Natural killer cell (primary cell): ENCODE results near the gene CCR9. TPM values are rescaled to one million over a fixed set of nuclear protein-coding genes. Genes with fewer than 3 reads are reported as not detected.

ENCODE experiments used
- ATAC-seq, 3 donors: fragments of 150-1000 bp in 2 of 3; fragments of 200-7000 bp in 1 of 3; cut with Tn5 transposase; 1 replicate in 1 of 3; 2 replicates in 2 of 3; pipeline ENCODE4 v1.10.0; 2021; ENCODE audit warnings: mild to moderate bottlenecking in 2 of 3, moderate library complexity in 2 of 3
- DNase-seq, 2 donors: peaks; one replicate each; pipeline versions ENCODE4 v3.0.0 to v3.0.0-alpha.2; 2013 to 2021; ENCODE audit warnings: mixed read lengths in 1 of 2
- H3K27ac ChIP-seq: one replicate; pipeline ENCODE4 v1.5.1; 2013; ENCODE audit warnings: mild to moderate bottlenecking, low read length
- H3K27me3 ChIP-seq: one replicate; pipeline ENCODE4 v1.6.1; 2013; ENCODE audit warnings: low read length; ENCODE audit not compliant: control insufficient read depth, insufficient read depth
- H3K36me3 ChIP-seq: one replicate; pipeline ENCODE4 v1.6.1; 2013; ENCODE audit warnings: low read length; ENCODE audit not compliant: control insufficient read depth, insufficient read depth
- H3K4me1 ChIP-seq: one replicate; pipeline ENCODE4 v1.6.1; 2013; ENCODE audit warnings: low read length; ENCODE audit not compliant: control insufficient read depth, insufficient read depth
- H3K4me3 ChIP-seq: one replicate; pipeline ENCODE4 v1.5.1; 2013; ENCODE audit warnings: low read length
- H3K9me3 ChIP-seq: one replicate; pipeline ENCODE4 v1.6.1; 2013; ENCODE audit warnings: low read length; ENCODE audit not compliant: control insufficient read depth, insufficient read depth
- H3K27ac Mint-ChIP-seq, 2 donors: one replicate each; pipeline ENCODE4 v1.8.0; 2022; ENCODE audit warnings: mild to moderate bottlenecking in 2 of 2, mixed read lengths in 2 of 2, moderate library complexity in 1 of 2
- H3K27me3 Mint-ChIP-seq, 2 donors: one replicate each; pipeline ENCODE4 v1.8.0; 2022; ENCODE audit warnings: low read depth in 2 of 2, mixed read lengths in 2 of 2
- H3K36me3 Mint-ChIP-seq: one replicate; pipeline ENCODE4 v1.8.0; 2022; ENCODE audit warnings: mixed read lengths
- H3K4me1 Mint-ChIP-seq, 2 donors: one replicate each; pipeline ENCODE4 v1.8.0; 2022; ENCODE audit warnings: mixed read lengths in 2 of 2
- H3K4me3 Mint-ChIP-seq: one replicate; pipeline ENCODE4 v1.8.0; 2022; ENCODE audit warnings: mild to moderate bottlenecking, moderate library complexity, mixed read lengths
- H3K9me3 Mint-ChIP-seq, 2 donors: one replicate each; pipeline ENCODE4 v1.8.0; 2022; ENCODE audit warnings: mixed read lengths in 2 of 2
- CTCF ChIP-seq: fragments of 200-600 bp; IDR thresholded peaks from one replicate; pipeline ENCODE4 v1.8.0; 2022; ENCODE audit warnings: antibody characterized with exemption
- WGBS: methylation state at CpG from one replicate; pipeline ENCODE4 v1.1.7; 2013; ENCODE audit warnings: missing lambda C conversion rate; ENCODE audit not compliant: insufficient coverage; 5-methylcytosine and 5-hydroxymethylcytosine counted together
- intact Hi-C: fragments of 100-400 bp; cut with micrococcal nuclease; formaldehyde crosslinking; loops from one replicate; pipeline ENCODE4 v1.14.2; 2022
- total RNA-seq, 4 donors: library from RNA; stranded (reverse); fragments of 120-200 nt in 1 of 4; gene quantifications; one replicate each; pipeline versions ENCODE4 v1.2.3 to v1.2.4, GENCODE V29; 2013 to 2022

Gene CCR9
- total RNA-seq, 3 donors from 2014 or later (not counting 1 experiment from before 2014, with no cell fraction given), result 0.27 TPM; not detected in 2

DNA sequence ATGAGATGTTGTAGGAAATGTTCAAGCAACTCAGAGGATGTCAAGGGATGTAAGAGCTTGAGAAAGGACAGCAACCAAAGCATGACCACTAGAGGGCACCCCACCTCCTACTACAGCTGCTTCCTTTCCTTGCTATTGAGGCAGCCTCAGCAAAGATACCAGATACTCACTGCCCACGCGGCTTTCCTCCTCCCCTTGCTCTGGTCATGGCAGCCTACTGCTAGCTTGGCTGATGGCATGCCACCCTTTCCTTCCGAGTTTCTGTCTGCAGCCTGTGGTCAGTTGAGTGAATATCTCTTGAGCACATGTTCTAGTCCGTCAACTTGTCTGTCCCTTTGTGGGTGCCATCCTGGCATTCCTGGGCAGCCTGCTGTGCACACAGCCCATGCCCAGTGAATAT lies 52.5 kb downstream of the CCR9 start:
- no peak overlapping the region for H3K27ac ChIP-seq
- Mint-ChIP-seq H3K27ac (no peak overlapping the region), H3K36me3 (peaks cover 8% of the 10 kb centered on the region), H3K4me1 (peaks cover 7 to 31% of the 10 kb centered on the region in 2 donors), H3K4me3 (no peak overlapping the region), H3K27me3 (no peaks in the 10 kb centered on the region), H3K9me3 (no peaks in the 10 kb centered on the region)
- intact Hi-C loops, result loop anchor here (1.0 to 2.0 kb wide), 2 partner anchors 140 to 440 kb away; no protein-coding TSS in a partner anchor
- peaks cover 38% of the 10 kb centered on the region for H3K4me1 ChIP-seq
- WGBS, result 17% methylated on average over 4 of the region's 4 CpGs
- no peak overlapping the region for H3K4me3 ChIP-seq
- peaks cover 40% of the 10 kb centered on the region for H3K36me3 ChIP-seq
- ATAC-seq (peak; percentile 90 to 92 (median 91)), DNase-seq (peak; percentile 74 to 95)
- TF ChIP-seq CTCF, result peak; percentile 81
- no peaks in the 10 kb centered on the region for H3K9me3 ChIP-seq
- no peaks in the 10 kb centered on the region for H3K27me3 ChIP-seq

DNA sequence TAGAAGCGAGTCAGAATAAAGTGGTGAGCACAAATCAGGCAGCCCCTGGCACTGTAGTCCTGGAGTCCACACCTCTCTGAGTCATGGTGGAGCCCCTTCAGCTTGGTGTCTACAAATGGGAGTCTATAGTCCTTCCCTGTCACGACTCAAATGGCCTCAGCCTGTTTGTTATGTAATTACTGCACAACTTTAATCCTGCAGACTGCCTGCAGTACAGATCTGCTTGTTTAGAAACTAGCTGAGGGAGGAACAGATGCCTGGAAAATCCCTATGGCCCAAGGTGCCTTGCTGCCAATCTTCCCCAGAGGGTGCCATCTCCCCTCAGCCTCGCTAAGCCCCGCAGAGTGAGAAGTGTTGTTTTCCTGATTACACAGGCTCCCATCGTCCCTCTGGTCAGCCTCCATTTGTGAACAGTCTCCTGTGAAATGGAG lies 53.0 kb downstream of the CCR9 start:
- no peaks in the 10 kb centered on the region for H3K27me3 ChIP-seq
- Mint-ChIP-seq H3K9me3 (no peaks in the 10 kb centered on the region), H3K27me3 (no peaks in the 10 kb centered on the region), H3K4me3 (no peak overlapping the region), H3K27ac (no peak overlapping the region), H3K4me1 (peaks cover 7 to 31% of the 10 kb centered on the region in 2 donors), H3K36me3 (peaks cover 8% of the 10 kb centered on the region)
- DNase-seq, result peak in 1 of 2 donors; percentile 31
- H3K4me3 ChIP-seq, result no peak overlapping the region
- peak in 2 of 3 donors; percentile 11 to 20 for ATAC-seq
- 68% methylated on average over 4 of the region's 5 CpGs for WGBS
- TF ChIP-seq CTCF, result no peak
- no peak overlapping the region for H3K27ac ChIP-seq
- peaks cover 38% of the 10 kb centered on the region for H3K4me1 ChIP-seq
- H3K9me3 ChIP-seq, result no peaks in the 10 kb centered on the region
- intact Hi-C loops, result loop anchor here (2.0 kb wide), 1 partner anchor 439 kb away; no protein-coding TSS in a partner anchor
- H3K36me3 ChIP-seq, result peaks cover 35% of the 10 kb centered on the region

GRCh38 chr3:45940004-45940780 lies 53.8 kb downstream of the CCR9 start:
- no peak for ATAC-seq
- 90% methylated on average over 7 of the region's 7 CpGs for WGBS
- H3K27me3 ChIP-seq, result no peaks in the 10 kb centered on the region
- H3K27ac ChIP-seq, result no peak overlapping the region
- no peak for TF ChIP-seq CTCF
- peaks cover 8% of the 10 kb centered on the region for H3K36me3 Mint-ChIP-seq
- H3K4me1 ChIP-seq, result peaks cover 45% of the 10 kb centered on the region
- H3K4me3 ChIP-seq, result no peak overlapping the region
- no peaks in the 10 kb centered on the region for H3K9me3 Mint-ChIP-seq
- H3K27ac Mint-ChIP-seq, result no peak overlapping the region
- DNase-seq, result no peak
- H3K36me3 ChIP-seq, result peaks cover 27% of the 10 kb centered on the region
- peaks cover 15 to 38% of the 10 kb centered on the region in 2 donors for H3K4me1 Mint-ChIP-seq
- H3K27me3 Mint-ChIP-seq, result no peaks in the 10 kb centered on the region
- intact Hi-C loops, result no loop called here
- no peak overlapping the region for H3K4me3 Mint-ChIP-seq
- no peaks in the 10 kb centered on the region for H3K9me3 ChIP-seq
